ENCODE measurements around the gene FOXK1.

FOXK1 gene

DNA sequence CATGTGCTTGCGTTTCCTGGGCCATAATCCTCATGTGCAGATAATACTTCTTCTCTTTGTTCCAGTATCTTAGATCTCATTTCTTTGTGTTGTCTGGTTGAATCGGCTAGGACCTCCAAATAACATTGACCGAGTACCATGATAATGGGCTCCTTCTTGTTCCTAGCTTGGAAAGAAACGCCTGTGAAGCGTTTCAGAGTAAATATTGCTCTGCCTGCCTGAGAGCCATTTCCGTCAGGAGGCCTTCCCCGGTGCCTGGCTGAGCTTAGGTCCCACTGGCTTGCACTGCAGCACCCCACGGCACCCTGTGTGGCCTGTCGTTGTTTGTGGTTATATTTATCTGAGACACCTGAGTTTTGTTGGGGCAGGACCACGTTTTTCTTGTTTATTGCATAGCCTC, 17.7 kb downstream of the FOXK1 start:
- DNase-seq (ENCODE audit: low read depth), result no peak

DNA sequence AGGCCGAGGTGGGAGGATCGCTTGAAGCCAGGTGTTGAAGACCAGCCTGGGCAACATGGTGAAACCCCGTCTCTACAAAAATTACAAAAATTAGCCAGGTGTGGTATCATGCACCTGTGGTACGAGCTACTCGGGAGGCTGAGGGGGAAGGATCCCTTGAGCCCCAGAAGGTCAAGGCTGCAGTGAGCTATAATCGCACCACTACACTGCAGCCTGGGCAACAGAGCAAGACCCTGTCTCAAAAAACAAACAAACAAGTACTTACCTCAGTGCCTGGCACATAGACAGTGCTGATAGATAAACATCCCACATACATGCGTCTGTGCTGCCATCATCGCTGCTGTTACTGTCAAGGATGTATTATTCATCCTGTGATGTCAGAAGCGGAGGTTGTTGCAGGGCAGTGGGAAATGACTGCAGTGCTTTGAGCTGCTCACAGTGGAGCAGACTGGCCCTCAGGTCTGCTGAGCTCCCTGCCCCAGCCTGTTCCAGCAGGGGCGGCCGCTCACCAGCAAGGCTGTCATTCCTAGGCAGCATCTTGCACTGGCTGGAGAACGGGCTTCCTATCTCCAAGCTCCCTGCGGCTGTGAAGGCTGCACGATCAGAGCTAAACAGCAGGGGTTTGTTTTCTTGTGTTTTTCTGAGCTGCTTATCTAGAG, 18.6 kb downstream of the FOXK1 start:
- DNase-seq (ENCODE audit: low read depth), result peak; percentile 99

DNA sequence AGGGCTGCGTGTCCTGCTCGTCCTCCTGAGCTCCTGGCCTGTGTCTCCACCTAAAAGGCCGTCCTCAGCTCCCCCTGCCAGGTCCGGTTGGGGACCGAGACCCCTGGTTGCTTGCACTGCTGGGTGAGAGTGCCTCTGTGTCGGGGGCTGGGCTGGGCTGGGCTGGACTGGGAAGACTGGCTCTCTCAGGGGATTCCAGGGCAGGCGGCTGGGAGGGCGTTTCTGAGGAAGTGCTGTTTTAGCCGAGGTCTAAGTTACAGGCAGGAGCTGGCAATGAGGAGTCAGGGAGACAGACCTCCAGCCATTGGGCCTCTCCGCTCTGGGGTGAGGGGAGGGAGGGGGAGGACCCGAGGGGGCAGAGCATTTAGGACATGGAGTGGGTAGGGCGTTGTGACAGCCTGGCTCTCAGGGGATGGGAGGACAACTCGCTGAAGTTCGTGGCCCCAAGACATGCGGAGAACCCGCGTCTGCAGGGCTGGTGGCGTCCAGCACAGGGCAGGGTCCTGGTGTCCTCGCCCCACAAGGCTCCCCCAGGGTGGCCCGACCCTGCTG, 20.9 kb downstream of the FOXK1 start:
- DNase-seq (ENCODE audit: low read depth), result no peak

DNA sequence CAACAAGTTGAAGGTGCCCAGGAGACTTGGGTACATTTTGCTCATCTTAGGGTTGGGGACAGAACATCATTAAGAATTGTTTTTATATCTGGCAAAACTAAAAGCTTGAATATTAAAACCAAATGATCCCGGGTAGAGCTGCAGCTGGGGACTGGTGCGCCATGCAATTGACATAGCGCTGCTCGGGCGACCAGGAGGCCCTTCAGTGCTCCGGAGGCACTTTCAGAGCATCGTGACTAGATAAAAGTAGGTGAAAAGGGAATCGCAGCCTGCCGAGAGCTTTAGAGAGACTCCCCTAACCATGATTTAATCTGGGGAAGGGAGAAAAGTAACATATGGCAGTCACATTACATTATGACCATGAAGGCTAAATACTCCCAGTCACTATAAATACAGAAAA, 21.4 kb downstream of the FOXK1 start:
- DNase-seq (ENCODE audit: low read depth), result no peak

DNA sequence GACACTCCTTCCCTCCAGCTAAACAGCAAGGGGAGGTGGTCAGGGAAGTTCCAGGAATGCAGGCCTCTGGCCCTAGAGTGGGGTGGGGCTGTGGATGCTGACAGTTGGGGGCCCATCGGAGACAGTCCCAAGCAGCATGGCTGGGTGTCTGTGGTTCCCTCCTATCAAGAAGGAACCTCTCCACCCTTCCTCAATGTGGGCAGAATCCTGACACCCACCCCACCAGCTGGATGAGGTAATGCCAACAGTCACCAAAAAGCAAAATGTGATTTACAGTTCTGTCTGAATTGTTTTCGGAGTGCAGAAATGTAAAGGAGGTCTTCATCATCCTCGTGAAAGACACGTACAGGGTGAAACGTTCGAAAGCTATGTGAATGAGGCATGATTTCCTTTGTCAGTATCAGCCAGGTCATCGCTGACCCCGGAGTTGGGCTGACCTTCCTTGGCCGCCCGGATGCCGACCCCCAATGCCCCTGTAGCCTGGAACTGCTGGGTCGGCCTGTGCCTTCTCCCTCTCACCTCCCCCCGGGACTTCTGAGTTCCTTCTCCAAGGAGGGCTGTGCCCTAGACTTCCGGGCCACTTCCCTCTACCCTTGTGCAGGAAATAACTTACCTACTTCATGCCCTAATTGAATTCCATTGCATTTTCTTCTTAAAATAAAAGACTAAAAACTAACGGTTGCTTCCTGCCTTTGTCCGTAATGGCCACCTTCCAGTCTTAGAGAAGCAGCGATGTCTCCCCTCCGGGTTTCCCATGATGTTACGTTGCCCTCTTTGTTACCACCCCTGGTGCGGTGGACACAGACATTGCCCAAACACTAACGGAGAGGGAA, 24.5 kb downstream of the FOXK1 start:
- DNase-seq (ENCODE audit: low read depth), result peak; percentile 59

DNA sequence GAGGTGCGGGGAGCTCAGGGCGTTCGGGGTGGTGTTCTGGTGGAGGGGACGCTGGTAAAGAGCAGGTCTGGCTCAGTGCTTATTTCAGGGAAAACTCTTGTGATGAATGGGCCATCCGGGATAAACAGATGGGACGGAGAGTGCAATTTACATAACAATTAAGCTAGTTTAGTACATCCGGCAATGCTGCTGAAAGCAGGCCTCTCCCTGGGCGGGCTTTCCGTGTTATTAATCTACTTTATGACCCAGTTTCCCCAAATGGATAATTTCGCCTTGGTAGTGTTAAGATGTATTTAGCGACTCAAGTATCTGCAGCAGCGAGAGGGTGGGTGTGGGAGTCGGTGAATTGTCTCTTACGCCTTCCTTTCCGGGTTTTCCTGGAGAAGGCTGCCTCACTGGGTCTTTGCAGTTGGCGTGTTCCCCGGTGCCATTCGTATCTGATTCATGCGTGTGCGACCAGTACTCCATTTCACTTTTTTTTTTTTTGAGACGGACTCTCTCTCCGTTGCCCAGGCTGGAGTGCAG, 25.2 kb downstream of the FOXK1 start:
- no peak for DNase-seq (ENCODE audit: low read depth)

DNA sequence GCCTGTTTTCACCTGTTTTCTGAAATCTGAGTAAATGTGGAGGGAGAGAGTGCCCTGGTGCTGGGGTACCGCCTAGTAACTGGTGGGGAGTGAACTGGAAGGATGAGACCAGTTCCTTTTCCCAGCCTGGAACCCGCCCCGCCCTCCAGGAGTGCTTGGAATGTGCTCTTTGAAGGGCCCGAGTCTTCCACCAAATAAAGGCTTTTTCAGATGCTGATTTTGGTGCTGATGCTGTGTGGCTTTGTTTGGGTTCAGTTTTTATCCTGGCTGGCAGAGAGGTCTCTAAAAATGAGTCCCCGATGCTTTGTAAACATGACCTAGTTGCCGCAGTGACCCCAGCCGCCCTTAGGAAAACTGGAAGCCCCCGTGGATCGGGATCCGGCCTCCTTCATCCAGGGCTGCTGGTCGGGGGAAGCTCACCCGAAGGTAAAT, 25.9 kb downstream of the FOXK1 start:
- no peak for DNase-seq (ENCODE audit: low read depth)

DNA sequence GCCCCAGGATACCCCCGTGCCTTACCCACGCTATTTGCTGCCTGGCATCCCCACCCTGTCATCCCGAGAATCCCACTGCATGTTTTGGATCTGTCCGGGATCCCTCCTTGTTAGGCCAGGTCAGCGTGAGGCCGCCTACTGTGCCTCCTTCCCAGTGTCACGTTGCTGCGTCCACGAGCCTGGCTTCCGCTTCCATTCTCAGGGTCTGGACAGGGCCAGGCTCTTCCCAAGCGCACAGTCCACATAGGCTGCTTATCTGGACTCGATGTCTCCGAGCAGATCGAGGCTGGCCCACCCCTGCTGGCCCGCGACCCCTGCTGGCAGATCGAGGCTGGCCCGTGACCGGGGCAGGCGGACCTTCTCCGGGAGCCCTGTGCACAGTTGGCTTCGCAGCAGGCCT, 27.1 kb downstream of the FOXK1 start:
- no peak for DNase-seq (ENCODE audit: low read depth)

DNA sequence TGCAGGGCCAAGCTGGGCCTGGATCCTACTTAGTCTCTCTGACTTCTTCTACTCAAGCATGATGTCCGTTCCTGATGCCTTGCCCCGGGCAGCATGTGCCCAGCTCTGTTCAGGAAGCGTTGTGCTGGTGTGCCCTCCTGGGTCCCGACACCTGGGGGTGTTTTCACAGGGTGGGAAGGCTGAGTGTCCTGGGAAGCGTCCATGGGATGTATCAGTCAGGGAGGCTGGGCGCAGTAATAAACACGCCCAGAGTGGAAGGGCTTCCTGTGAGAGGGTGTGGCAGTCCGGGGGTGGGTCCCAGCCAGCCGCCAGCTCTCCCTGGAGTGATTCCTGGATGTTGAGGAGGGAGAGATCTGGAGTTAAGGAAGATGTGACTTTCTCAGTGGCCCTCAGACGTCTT, 29.0 kb downstream of the FOXK1 start:
- DNase-seq (ENCODE audit: low read depth), result no peak

DNA sequence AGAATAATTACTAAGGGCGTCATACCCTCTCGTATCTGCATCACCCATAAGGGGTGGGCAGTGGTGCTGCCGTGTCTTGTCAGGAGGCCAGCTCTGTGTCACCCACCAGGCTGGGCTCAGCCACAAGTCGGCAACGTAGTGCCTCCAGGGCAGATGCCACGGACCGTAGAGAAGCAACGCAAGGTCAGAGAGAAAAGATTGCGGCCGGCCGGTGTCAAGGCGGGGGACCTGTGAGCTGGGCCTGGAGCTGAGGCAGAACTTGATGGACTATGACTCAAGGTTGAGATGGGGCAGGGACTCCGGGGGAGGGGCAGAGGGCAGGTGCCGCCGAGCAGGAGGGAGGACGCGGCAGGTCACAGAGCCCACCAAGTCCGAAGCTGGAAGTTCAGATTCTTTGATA, 29.5 kb downstream of the FOXK1 start:
- DNase-seq (ENCODE audit: low read depth), result no peak

DNA sequence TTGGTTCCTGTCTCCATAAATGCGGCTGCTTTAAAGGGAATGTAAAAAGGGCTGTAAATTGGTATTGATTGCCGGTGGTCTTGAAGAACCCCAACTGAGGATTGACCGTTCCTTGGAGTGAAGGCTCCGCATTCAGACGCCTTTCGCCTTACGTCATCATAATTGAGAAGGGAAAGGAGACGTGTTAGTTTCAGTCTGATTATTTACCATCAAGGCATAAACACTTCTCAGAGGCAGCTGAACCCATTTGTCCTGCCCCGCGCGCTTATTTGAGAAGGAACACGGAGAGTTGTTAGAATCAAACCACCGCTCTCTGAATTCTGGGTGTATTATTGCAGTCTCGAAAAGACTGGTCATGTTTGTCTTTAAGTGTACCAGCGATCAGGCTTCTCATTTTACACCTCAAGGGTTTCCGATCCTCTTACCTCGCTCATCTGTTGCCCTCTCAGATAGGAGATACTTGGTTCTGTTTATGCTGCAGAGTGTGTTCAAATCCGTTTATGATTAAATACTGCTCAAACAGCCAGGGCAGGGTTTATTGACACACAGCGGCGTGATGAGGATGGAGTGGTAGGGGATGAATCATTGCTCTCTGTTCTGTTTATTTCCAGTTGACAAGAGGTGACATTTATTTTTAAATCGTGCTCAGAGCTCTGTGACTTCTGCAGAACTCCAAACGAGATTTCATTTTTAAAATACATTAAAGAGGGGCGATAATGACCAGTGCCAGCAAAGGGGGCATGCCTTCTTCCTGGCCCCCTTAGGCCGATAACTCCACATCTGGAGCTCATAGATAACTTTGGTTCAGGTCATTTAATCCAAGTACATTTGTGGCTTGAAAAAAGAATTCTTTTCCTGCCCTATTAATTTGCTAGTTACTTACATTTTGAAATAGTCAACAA, 30.4 kb downstream of the FOXK1 start:
- peak; percentile 82 for DNase-seq (ENCODE audit: low read depth)

DNA sequence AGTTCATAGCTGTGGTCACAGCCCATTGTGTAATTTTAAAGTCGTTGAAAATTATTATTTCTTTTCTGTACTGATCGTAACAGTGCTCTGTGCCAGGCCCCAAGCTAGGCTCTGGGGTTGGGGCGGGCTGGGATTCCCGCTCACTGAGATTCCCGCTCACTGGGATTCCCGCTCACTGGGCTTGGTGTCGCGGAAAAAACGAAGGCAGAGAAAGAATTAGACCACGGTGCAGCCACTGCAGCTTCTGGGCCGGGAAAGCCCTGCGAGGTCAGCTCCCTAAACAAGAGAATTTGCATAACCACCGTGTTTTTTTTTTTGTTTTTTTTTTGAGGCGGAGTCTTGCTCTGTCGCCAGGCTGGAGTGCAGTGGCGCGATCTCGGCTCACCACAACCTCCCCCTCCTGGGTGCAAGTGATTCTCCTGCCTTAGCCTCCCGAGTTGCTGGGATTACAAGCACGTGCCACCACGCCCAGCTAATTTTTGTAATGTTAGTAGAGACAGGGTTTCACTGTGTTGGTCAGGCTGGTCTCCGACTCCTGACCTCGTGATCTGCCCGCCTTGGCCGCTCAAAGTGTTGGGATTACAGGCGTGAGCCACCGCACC, 31.2 kb downstream of the FOXK1 start:
- DNase-seq (ENCODE audit: low read depth), result peak; percentile 59

DNA sequence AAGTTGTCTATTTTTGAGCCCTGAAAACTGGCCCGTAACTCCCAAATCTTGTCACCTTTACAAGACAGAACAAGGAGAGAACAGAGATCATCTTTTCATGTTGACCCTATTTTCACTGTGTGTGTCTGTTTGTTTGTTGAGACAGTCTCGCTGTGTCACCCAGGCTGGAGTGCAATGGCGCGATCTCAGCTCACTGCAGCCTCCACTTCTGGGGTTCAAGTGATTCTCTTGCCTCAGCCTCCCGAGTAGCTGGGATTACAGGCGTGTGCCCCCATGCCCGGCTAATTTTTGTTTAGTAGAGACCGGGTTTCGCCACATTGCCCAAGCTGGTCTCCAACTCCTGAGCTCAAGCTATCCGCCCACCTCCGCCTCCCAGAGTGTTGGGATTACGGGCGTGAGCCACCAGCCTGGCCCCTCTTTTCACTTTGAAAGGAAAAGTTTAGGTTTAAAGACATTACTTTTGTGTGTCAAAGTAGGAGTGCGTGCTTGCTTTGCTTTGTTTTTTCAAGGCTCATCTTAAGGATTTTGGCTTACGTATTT, 32.1 kb downstream of the FOXK1 start:
- DNase-seq (ENCODE audit: low read depth), result no peak

DNA sequence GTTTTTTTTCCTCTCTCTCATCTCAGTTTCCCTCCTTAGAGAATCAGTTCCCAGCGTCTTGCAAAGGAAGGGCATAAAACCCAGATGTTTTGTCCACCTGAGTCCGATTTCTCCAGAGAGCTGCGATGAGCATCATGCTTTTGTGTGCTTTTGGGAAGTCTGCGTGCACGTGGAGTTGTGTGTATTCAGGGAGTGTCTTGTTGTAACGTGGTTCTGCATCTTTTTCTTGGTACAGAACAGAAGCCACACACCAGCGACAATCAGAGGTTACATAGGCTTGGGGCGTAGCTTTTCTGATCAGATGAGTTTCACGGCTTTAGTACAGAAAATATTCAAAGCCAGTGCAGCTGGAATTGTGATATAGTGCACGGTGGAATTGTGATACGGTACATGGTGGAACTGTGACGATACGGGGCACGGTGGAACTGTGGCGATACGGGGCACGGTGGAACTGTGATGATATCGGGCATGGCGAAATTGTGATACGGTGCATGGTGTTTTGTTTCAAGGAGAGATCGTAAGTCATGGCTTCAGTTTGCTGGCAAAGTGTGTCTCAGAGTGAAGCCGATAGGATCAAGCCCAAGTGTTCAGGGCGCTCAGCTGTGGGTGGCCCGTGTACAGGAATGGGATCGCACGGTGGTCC, 32.8 kb downstream of the FOXK1 start:
- DNase-seq (ENCODE audit: low read depth), result no peak

DNA sequence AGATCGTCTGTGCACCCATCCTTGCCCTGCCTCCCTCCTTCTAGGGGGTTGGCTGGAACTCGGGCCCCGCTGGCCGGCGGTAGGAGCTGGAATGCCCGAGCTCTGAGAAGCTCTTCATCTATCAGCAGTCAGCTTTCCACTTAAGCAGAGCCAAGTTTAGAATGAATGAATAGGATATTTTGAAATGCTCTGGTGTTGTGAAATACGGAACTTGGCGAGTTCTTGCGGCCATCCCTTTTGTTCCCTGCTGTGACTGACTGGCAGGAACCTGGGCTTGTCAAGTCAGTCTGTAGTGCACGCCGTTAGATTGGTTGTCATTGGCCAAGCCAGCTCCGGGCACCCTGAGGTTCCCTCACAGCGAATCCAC, 33.3 kb downstream of the FOXK1 start:
- DNase-seq (ENCODE audit: low read depth), result peak; percentile 87

DNA sequence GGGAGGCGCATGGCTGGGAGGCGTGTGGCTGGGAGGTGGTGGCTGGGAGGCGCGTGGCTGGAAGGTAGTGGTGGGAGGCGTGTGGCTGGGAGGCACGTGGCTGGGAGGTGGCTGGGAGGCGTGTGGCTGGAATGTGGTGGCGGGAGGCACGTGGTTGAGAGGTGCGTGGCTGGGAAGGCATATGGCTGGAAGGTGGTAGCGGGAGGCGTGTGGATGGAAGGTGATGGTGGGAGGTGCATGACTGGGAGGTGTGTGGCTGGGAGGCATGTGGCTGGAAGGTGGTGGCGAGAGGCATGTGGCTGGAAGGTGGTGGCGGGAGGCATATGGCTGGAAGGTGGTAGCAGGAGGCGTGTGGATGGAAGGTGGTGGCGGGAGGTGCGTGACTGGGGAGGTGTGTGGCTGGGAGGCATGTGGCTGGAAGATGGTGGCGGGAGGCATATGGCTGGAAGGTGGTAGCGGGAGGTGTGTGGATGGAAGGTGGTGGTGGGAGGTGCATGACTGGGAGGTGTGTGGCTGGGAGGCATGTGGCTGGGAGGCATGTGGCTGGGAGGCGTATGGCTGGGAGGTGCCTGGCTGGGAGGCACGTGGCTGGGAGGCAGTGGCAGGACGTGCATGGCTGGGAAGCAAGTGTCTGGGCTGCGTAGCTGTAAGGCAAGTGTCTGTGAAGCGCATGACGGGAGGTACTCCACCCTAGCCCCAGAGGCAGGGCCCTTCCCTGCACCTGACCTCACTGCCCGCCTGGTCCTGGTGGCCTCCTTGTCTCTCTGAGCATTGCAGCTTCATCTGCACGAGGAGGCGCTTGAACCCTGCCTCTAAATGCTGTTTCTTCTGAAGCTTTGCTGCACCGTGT, 35.1 kb downstream of the FOXK1 start:
- DNase-seq (ENCODE audit: low read depth), result no peak

DNA sequence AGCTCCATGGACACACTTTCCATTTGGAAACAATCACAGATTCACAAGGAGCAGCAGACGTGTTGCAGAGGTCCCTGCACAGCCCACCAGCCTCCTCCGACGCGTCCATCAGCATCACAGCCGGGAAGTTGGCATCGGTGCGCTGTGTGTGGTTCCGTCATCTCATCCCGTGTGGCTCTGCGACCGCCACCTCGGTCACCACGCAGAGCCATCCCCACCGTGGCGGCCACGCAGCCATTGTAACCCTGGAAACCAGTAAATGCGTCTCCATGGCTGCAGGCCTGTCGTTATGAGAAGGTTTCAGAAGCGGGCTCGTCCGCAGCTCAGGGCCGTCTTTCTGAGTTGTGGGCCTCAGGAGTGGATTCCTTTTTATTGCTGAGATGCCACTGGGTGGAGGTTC, 36.0 kb downstream of the FOXK1 start:
- no peak for DNase-seq (ENCODE audit: low read depth)

DNA sequence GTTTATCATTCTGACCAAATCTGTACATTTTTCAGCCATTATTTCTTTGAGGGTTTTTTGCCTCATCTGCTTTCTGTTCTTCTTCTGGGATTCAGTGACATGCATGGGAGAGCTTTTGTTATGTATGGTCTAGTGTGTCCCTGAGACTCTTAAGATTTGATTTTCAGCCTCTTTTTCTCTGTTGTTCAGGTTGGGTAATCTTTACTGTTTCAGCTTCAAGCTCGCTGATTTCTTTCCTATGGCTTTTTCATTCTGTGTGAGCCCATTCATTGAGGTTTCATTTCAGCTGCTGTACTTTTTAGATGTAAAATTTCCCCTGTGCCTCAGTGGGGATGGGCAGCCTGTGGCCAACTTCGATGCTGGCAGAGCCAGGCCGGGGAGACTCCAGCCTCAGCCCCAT, 38.1 kb downstream of the FOXK1 start:
- DNase-seq (ENCODE audit: low read depth), result no peak

DNA sequence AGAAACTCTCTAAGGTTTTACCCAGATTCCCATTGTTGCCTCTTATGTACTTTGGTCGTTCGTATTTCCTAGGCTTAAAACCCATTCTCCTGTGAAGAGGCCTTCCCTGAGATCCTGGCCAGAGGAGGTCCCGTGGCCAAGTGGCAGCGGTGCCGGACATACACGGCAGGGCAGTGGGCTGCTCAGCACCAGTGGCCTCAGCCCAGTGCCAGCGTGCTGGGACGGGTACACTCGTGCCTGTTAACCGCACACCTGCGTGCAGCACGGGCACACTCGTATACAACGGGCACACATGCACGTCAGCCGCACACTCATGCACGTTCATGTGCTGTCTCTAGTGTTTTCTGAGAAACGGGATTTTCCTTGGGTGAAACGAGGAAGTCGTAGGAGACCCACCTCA, 40.2 kb downstream of the FOXK1 start:
- DNase-seq (ENCODE audit: low read depth), result no peak
